ENCODE data around the gene GRK1.

GRK1 gene

DNA sequence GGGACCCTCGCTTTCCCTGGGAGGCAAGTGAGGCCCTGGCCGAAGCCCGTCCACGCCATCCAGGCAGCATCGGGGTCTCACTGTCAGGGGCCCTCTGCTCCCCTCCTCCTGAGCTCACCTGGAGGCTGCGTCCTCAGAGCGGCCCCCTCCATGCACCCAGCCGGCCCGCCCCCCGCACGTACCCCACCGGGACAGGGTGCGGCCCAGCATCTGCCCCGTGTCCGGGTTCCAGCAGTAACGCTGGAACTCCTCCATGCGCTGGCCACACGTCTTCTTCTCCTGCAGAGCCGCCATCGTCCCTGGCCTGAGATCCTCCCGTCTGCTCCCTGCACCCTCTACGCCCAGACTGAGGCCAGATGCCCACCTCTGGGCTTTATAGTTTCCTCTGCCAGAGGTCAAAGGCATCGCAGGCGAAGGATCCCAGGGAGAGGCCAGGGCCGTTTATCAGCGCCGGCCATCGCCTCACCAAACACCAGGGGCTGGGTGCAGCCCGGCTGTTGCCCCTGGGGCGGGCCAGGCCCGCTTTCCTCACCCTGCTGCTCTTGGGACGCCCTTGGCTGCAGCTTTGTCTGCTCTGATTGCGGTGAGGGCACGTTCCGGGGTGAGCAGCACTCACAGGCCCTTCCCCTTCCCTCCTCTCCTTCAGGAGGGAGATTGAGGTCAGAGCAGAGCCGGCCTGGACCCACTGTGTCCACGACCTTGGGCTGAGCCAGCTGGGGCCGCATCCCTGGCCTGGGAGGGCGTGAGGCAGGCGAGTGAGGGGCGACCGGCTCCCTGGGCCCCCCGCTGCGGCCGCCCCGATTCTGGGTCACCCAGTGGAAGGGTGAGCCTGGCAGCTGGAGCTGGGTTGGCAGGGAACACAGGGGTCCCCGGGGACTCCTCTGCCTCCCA lies 8.9 kb upstream of the GRK1 start, which contains the start of gene ATP4B:
Gene ATP4B, minus strand, starts transcription at position 348 of the 891 bp plus-strand sequence. Its CDS starts 54 bp downstream, at position 294.
- no peak for DNase-seq (ENCODE audit: low read depth)
- H3K4me3 ChIP-seq (ENCODE audit: control insufficient read depth, low read depth, low read length): no peak within 1 kb of the TSS
- TF ChIP-seq, protein P1, sequence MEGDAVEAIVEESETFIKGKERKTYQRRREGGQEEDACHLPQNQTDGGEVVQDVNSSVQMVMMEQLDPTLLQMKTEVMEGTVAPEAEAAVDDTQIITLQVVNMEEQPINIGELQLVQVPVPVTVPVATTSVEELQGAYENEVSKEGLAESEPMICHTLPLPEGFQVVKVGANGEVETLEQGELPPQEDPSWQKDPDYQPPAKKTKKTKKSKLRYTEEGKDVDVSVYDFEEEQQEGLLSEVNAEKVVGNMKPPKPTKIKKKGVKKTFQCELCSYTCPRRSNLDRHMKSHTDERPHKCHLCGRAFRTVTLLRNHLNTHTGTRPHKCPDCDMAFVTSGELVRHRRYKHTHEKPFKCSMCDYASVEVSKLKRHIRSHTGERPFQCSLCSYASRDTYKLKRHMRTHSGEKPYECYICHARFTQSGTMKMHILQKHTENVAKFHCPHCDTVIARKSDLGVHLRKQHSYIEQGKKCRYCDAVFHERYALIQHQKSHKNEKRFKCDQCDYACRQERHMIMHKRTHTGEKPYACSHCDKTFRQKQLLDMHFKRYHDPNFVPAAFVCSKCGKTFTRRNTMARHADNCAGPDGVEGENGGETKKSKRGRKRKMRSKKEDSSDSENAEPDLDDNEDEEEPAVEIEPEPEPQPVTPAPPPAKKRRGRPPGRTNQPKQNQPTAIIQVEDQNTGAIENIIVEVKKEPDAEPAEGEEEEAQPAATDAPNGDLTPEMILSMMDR (IDR thresholded peaks at IDR 0.05; ENCODE audit: control insufficient read depth, insufficient read depth, low read depth, low read length, missing control alignments): no peak

DNA sequence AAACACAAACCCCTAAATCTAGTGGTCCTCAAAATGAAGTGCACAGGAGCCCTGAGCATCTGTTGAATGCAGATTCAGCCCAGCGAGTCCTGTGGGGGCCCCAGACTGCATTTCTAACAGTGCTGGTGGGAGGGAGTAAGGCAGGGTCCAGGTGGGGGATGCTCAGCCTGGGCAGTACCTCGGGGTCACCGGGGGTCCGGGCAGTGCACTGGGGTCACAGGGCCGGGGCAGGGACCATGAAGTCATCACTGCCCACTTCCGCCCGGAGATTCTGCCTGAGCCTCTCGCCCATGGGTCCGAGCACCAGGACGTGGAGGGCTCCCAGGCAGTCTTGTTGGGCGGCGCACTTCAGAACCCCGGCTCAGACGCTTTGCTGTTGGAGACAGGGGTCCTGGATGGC lies 8.2 kb upstream of the GRK1 start:
- TF ChIP-seq, protein P1 (IDR thresholded peaks at IDR 0.05; ENCODE audit: control insufficient read depth, insufficient read depth, low read depth, low read length, missing control alignments): no peak
- H3K4me3 ChIP-seq (ENCODE audit: control insufficient read depth, low read depth, low read length): no peak overlapping the region
- no peak for DNase-seq (ENCODE audit: low read depth)

DNA sequence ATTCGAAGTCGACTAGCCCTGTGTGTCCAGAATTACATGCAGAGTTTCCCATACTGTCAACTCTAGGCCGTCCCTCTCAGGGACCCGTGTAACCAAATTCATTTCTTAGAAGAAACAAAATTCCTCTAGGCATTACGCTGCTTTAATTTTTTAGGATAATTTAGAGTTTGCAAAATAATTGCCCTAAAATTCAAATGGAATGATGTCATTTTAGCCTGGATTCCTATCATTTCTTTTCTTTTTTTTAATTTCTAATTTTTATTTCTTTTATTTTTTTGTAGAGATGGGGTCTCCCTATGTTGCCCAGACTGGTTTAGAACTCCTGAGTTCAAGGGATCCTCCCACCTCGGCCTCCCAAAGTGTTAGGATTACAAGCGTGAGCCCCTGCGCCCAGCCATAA lies 7.7 kb upstream of the GRK1 start:
- DNase-seq (ENCODE audit: low read depth): no peak
- no peak overlapping the region for H3K4me3 ChIP-seq (ENCODE audit: control insufficient read depth, low read depth, low read length)
- TF ChIP-seq, protein P1 (IDR thresholded peaks at IDR 0.05; ENCODE audit: control insufficient read depth, insufficient read depth, low read depth, low read length, missing control alignments): no peak

DNA sequence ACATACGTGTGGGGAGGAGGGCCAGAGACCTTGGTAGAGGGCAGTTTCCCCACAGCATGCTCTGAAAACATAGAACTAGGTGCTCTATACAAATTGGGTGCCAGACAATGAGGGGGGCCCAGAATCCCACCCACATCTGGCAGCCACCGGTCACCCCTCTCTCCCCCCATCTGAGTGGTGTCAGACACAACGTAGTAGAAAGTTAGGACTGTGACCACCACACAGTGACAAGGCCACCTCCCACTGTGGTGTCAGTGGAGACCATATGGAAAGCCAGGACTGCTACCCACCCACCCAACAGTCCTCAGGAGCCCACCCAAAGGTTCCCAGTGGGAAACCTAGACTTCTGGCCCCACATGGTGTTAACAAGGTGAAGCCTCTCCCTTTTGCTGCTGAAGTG lies 7.0 kb upstream of the GRK1 start:
- no peak for DNase-seq (ENCODE audit: low read depth)
- no peak overlapping the region for H3K4me3 ChIP-seq (ENCODE audit: control insufficient read depth, low read depth, low read length)
- TF ChIP-seq, protein P1 (IDR thresholded peaks at IDR 0.05; ENCODE audit: control insufficient read depth, insufficient read depth, low read depth, low read length, missing control alignments): no peak

DNA sequence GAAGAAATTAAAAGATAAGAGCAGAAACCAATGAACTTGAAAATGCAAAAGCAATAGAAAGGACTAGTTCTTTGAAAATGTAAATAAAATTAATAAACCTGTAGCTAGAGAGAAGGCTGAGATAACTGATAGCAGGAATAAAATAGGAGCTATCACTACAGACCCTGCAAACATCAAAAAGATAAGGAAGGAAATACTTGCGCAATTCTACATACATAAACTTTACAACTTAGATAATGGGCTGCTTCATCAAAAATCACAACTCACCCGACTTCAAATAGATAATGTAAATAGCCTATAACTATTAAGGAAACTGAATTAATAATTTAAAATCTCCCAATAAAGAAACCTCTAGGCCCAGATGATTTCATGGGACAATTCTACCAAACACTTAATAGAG lies 5.5 kb upstream of the GRK1 start:
- DNase-seq (ENCODE audit: low read depth): no peak
- no peak overlapping the region for H3K4me3 ChIP-seq (ENCODE audit: control insufficient read depth, low read depth, low read length)
- TF ChIP-seq, protein P1 (IDR thresholded peaks at IDR 0.05; ENCODE audit: control insufficient read depth, insufficient read depth, low read depth, low read length, missing control alignments): no peak

DNA sequence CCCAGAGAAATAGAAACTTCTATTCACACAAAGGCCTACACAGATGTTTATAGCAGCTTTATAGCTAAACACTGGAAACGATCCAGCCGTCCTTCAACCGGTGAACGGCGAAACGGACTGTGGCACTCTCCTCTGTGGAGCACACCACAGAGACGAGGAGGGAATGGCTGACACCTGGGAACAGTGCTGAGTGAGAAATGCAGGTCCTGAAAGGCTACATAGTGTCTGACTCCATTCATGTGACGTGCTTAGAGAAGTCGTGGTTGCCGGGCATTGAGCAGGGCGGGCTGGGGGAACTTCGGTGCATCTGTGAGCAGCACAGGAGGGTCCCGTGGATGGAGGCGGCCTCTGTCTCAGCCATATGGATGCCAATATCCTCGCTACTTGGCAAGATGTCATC lies 3.1 kb upstream of the GRK1 start:
- H3K4me3 ChIP-seq (ENCODE audit: control insufficient read depth, low read depth, low read length): no peak overlapping the region
- DNase-seq (ENCODE audit: low read depth): no peak
- TF ChIP-seq, protein P1 (IDR thresholded peaks at IDR 0.05; ENCODE audit: control insufficient read depth, insufficient read depth, low read depth, low read length, missing control alignments): no peak
